H1 (cell line): ENCODE data around the gene NOL8.

ENCODE experiments used
- POLR2A ChIP-seq, 2 experiments: IDR thresholded peaks; 1 replicate in 1 of 2; 2 replicates in 1 of 2; pipeline ENCODE4 v1.6.1; 2011; ENCODE audit warnings: low read depth in 2 of 2, low read length in 2 of 2, mild to moderate bottlenecking in 2 of 2; ENCODE audit errors: control extremely low read depth in 1 of 2
- RFX5 ChIP-seq: IDR thresholded peaks from 2 replicates; pipeline ENCODE4 v1.6.1; 2011; ENCODE audit warnings: low read depth, low read length, improper control_type of control experiment, borderline replicate concordance
- TEAD4 ChIP-seq: IDR thresholded peaks from 2 replicates; pipeline ENCODE4 v1.6.1; 2012; ENCODE audit warnings: low read depth, low read length, inconsistent platforms, mixed read lengths

DNA sequence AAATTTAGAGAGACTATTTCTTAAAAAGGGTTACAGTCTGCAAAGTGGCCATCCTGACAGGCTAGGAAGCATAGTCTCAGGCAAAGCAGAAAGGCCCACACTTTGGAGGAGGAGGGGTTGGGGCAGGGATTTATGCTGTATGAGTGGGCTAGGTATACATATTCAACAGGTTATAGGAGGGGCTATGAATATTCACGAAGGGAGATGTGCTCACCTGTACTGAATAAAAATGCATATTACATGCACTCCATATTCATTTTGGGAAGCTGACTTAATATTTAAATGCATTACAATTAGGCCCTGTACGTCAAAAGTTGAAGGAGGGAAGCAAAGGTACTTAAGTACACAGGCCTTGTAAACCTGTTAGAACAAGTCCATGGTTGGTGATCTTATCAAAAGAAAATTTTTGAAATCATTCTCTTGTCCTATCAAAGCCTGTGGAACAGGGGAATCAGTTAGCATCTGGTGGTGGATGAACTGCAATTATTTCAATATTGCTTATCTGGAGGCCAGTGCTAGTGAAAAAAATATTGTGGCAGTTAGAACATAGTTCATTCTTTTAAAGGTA is 2.2 kb upstream of the NOL8 start:
- TF ChIP-seq POLR2A (IDR thresholded peaks at IDR 0.05; ENCODE audit: control extremely low read depth in 1 of 2, low read depth in 2 of 2, low read length in 2 of 2) = no peak
- TF ChIP-seq RFX5 = no peak
- no peak for TF ChIP-seq TEAD4
